Activated T-cell treated with anti-CD3 and anti-CD28 coated beads, Interleukin-2, amount 50 U/mL, for 72 hours (primary cell): ENCODE data around the gene REC114. TPM values are rescaled to one million over a fixed set of nuclear protein-coding genes. Genes with fewer than 3 reads are reported as not detected.
"Not testable (repeated sequence)": the region's sequence is repeated elsewhere in the genome, so short reads cannot be mapped to it uniquely, and the experiment has no call there.

Source experiments
- ATAC-seq, 2 donors: fragments of 150-1000 bp; cut with Tn5 transposase; replicated peaks in 1 of 2; 2 replicates each; pipeline ENCODE4 v1.10.0; 2021; ENCODE audit warnings: moderate library complexity in 2 of 2, mild to moderate bottlenecking in 1 of 2
- DNase-seq, 2 donors: peaks; one replicate each; pipeline ENCODE4 v3.0.0; 2021 to 2022; ENCODE audit warnings: mixed read lengths in 1 of 2
- H3K27ac Mint-ChIP-seq: one replicate; pipeline ENCODE4 v1.8.0; 2022; ENCODE audit warnings: mild to moderate bottlenecking, moderate library complexity, mixed read lengths
- H3K27me3 Mint-ChIP-seq: one replicate; pipeline ENCODE4 v1.8.0; 2022; ENCODE audit warnings: low read depth, mixed read lengths
- H3K36me3 Mint-ChIP-seq, 2 donors: one replicate each; pipeline ENCODE4 v1.8.0; 2022; ENCODE audit warnings: mixed read lengths in 2 of 2, mild to moderate bottlenecking in 1 of 2; ENCODE audit not compliant: insufficient read depth in 2 of 2
- H3K4me1 Mint-ChIP-seq: one replicate; pipeline ENCODE4 v1.8.0; 2022; ENCODE audit warnings: low read depth, mixed read lengths
- H3K4me3 Mint-ChIP-seq, 2 donors: one replicate each; pipeline ENCODE4 v1.8.0; 2022; ENCODE audit warnings: mild to moderate bottlenecking in 2 of 2, mixed read lengths in 2 of 2, moderate library complexity in 2 of 2
- H3K9me3 Mint-ChIP-seq, 2 donors: one replicate each; pipeline ENCODE4 v1.8.0; 2022; ENCODE audit warnings: mixed read lengths in 2 of 2
- total RNA-seq, 2 donors: library from RNA; stranded (reverse); gene quantifications; one replicate each; pipeline ENCODE4 v1.2.3, GENCODE V29; 2022

REC114 gene
- total RNA-seq, 2 donors from 2014 or later = not detected

DNA sequence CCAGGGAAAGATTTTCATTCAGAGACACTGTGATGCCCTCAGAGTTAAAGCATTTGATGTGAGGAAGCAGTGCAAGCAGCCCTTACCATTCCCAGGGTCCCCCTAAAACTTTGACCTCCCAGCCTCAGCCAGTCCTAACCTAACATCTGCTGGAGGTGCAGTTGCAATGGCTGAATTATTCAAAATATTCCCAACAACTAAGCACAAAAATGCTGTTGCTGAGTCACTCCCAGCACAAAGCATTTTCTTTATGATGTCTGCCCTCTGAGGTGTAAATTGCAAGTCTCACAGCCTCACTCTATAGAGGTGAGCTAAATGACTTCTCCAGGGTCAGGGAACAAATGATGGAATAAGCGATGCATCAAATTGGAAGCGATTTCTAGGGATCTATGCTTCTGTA lies 6.4 kb upstream of the REC114 start:
- Mint-ChIP-seq H3K4me3 (no peak overlapping the region), H3K9me3 (no peaks in the 10 kb centered on the region), H3K36me3 (no peaks in the 10 kb centered on the region), H3K4me1 (no peaks in the 10 kb centered on the region), H3K27ac (peak overlapping the region; percentile 30), H3K27me3 (peaks cover 12% of the 10 kb centered on the region)
- no peak for DNase-seq
- no peak for ATAC-seq

DNA sequence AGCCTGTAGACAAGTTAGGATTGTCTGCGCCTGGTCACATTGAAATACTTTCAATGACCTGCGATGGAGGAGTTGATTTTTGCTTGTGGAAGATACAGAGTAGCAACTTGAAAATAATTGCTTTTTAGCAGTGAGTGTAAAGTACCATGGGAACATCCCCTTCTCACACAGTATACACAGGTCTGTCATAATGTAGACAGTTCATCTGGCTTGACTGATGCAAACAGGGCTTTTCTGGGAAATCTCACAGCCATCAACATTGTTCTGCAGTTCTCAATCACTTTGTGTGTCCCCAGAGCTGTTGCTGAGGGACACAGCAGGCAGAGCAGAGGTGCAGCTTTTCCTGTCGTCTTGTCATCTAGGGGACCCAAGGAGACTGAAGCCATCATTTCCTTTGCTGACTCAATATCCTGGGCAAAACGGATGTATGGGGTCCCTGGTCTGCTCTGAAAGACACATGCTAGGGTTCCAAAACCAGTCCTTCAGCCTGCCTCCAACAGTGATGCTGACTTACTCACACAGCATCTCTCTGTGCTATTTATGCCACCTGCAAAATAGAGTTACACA lies 5.3 kb upstream of the REC114 start:
- peak in 1 of 2 donors; percentile 55 for ATAC-seq
- Mint-ChIP-seq H3K4me3 (no peak overlapping the region), H3K36me3 (no peaks in the 10 kb centered on the region), H3K4me1 (no peaks in the 10 kb centered on the region), H3K27ac (no peak overlapping the region), H3K27me3 (peaks cover 12% of the 10 kb centered on the region), H3K9me3 (no peaks in the 10 kb centered on the region)
- DNase-seq = no peak

DNA sequence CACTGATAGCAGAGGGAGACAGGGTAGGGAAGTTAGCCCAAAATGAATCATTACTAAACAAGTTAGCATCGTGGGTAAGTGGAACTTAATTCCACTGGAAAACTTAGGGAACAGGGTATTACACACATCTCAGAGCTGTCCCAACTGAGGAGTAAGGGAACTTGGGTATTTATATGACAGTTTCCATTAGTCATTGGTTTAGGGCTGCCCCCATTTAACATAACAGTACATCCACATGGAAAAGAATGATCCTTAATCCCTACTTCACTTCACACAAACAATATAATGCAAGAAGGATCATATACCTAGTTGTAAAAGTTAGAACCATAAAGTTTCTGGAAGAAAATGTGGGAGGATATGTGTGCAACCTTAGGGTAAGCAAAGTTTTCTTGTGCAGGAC lies 4.3 kb upstream of the REC114 start:
- DNase-seq = no peak
- no peaks in the 10 kb centered on the region for H3K4me1 Mint-ChIP-seq

DNA sequence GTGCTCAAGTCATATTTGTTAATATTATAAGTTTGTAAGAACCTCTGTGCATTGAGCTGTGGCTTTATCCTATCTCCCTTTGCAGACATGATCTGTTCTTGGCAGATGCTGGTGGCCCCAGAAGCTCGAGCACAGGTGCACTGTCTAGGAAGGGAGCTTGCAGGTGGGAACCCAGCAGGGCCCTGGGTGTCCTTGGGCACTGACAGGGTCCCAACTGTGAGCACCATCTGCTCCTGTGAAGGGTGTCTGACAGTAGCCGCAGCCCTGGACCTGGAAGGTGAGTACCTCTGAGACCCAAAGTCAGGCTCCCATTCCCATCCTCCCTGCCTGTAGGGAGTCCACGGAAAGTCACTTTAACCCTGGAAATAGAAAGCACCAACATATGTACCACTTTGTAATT lies 2.4 kb upstream of the REC114 start:
- Mint-ChIP-seq H3K4me1 (no peaks in the 10 kb centered on the region), H3K27me3 (peaks cover 10% of the 10 kb centered on the region), H3K9me3 (no peaks in the 10 kb centered on the region), H3K36me3 (no peaks in the 10 kb centered on the region), H3K27ac (no peak overlapping the region), H3K4me3 (no peak overlapping the region)
- DNase-seq = no peak
- ATAC-seq = no peak

More for the DNA sequence above, 4.3 kb upstream of the REC114 start:
- H3K27ac Mint-ChIP-seq = no peak overlapping the region
- H3K9me3 Mint-ChIP-seq = no peaks in the 10 kb centered on the region
- no peak overlapping the region for H3K4me3 Mint-ChIP-seq
- no peaks in the 10 kb centered on the region for H3K36me3 Mint-ChIP-seq
- H3K27me3 Mint-ChIP-seq = peaks cover 12% of the 10 kb centered on the region
- no peak for ATAC-seq

DNA sequence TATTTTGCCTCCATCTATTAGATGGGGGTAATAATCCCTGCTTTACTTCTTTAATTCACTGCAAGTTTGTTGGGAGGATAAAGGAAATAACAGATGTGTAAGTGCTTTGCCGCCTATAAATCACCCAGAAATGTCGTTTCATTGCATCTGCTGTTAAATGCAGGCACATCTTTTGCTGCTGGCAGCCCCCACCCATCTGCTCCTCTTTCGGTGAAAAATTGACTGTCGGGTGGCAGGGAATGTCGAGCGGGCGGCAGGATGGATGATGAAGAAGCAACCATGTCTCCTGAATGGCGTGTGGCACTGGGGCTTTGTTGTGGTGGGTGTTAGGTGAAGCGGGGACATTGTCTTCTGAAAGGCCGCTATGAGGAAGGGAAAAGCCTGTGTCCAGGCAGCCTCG lies 543 bp upstream of the REC114 start:
- DNase-seq (no peak), ATAC-seq (no peak)
- H3K36me3 Mint-ChIP-seq = peaks cover 0 to 4% of the 10 kb centered on the region in 2 donors
- H3K27ac Mint-ChIP-seq = no peak overlapping the region
- H3K4me1 Mint-ChIP-seq = no peaks in the 10 kb centered on the region
- H3K9me3 Mint-ChIP-seq = peaks cover 4% of the 10 kb centered on the region in 2 donors
- H3K4me3 Mint-ChIP-seq = no peak overlapping the region
- H3K27me3 Mint-ChIP-seq = peaks cover 14% of the 10 kb centered on the region

DNA sequence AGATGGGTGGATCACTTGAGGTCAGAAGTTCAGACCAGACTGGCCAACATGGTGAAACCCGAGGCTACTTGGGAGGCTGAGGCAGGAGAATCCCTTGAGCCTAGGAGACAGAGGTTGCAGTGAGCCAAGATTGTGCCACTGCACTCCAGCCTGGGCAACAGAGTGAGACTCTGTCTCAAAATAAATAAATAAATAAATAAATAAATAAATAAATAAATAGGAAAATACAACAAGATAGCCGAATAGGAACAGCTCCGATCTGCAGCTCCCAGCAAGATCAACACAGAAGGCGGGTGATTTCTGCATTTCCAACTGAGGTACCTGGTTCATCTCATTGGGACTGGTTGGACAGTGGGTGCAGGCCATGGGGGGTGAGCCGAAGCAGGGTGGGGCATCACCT lies 4.5 kb downstream of the REC114 start:
- not testable (repeated sequence) for H3K27ac Mint-ChIP-seq, ATAC-seq, H3K4me3 Mint-ChIP-seq, DNase-seq, H3K4me1 Mint-ChIP-seq
- H3K36me3 Mint-ChIP-seq = peaks cover 0 to 11% of the 10 kb centered on the region in 2 donors
- peaks cover 11 to 12% of the 10 kb centered on the region in 2 donors for H3K9me3 Mint-ChIP-seq
- H3K27me3 Mint-ChIP-seq = peaks cover 25% of the 10 kb centered on the region

DNA sequence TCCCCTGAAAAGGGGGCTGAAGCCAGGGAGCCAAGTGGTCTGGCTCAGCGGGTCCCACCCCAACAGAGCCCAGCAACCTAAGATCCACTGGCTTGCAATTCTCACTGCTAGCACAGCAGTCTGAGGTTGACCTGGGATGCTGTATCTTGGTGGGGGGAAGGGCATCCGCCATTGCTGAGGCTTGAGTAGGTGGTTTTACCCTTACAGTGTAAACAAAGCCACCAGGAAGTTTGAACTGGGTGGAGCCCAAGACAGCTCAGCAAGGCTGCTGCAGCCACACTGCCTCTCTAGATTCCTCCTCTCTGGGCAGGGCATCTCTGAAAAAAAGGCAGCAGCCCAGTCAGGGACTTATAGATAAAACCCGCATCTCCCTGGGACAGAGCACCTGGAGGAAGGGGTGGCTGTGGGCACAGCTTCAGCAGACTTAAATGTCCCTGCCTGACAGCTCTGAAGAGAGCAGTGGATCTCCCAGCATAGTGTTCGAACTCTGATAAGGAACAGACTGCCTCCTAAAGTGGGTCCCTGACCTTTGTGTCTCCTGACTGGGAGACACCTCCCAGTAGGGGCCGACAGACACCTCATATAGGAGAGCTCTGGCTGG lies 5.3 kb downstream of the REC114 start:
- peaks cover 1 to 11% of the 10 kb centered on the region in 2 donors for H3K36me3 Mint-ChIP-seq
- H3K27ac Mint-ChIP-seq, H3K4me3 Mint-ChIP-seq, ATAC-seq, H3K4me1 Mint-ChIP-seq: not testable (repeated sequence)
- H3K27me3 Mint-ChIP-seq = peaks cover 25% of the 10 kb centered on the region
- H3K9me3 Mint-ChIP-seq = peaks cover 11 to 12% of the 10 kb centered on the region in 2 donors
- peak in 1 of 2 donors; percentile 10 for DNase-seq

DNA sequence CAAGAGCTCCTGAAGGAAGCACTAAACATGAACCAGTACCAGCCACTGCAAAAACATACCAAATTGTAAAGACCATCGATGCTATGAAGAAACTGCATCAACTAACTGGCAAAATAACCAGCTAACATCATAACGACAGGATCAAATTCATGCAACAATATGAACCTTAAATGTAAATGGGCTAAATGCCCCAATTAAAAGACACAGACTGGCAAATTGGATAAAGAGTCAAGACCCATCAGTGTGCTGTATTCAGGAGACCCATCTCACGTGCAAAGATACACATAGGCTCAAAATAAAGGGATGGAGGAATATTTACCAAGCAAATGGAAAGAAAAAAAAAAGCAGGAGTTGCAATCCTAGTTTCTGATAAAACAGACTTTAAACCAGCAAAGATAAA lies 7.0 kb downstream of the REC114 start:
- peaks cover 11 to 12% of the 10 kb centered on the region in 2 donors for H3K9me3 Mint-ChIP-seq
- peaks cover 25% of the 10 kb centered on the region for H3K27me3 Mint-ChIP-seq
- ATAC-seq, DNase-seq, H3K4me3 Mint-ChIP-seq, H3K27ac Mint-ChIP-seq, H3K4me1 Mint-ChIP-seq: not testable (repeated sequence)
- peaks cover 1 to 11% of the 10 kb centered on the region in 2 donors for H3K36me3 Mint-ChIP-seq

DNA sequence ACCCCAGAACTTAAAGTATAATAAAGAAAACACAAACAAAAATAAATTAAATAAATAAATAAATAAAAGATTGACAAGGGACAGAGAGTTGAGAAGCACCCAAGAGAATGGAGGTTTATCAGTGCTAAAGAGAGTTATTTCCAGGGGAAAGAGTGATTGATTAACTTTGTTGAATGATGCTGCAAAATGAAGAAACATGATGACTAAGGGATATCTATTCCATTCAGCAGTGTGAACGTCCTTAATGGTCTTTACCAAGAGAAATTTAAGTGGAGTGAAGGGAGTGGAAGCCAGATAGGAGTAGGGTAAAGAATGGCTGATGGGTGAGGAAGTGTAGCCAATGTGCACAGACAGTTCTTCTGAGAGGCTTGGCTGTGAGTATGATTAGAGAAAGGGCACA lies 11.1 kb downstream of the REC114 start:
- ATAC-seq (no peak), DNase-seq (no peak)
- Mint-ChIP-seq H3K27me3 (peaks cover 17% of the 10 kb centered on the region), H3K36me3 (peaks cover 1 to 7% of the 10 kb centered on the region in 2 donors), H3K4me1 (no peaks in the 10 kb centered on the region), H3K4me3 (no peak overlapping the region), H3K27ac (no peak overlapping the region), H3K9me3 (peaks cover 7 to 8% of the 10 kb centered on the region in 2 donors)

DNA sequence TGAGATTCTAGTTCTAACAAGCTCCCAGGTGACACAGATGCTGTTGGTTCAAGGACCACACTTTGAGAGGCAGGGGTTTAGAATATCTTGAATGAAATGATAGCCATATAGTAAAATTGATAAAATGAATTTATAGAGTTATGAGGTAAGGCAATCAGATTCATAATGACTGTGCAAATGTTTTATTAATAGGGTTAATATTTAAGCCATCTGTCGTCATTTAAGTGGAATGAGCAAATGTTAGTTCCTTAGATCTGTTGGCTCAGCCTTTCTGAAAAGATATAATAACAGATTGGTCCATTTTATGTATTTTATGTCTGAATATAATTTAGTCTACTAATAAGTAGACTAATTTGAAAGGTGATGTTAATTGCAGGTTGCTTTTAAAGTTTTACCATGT lies 12.9 kb downstream of the REC114 start:
- no peak overlapping the region for H3K4me3 Mint-ChIP-seq
- ATAC-seq (no peak), DNase-seq (no peak)
- H3K36me3 Mint-ChIP-seq = peaks cover under 1 to 1% of the 10 kb centered on the region in 2 donors
- no peak overlapping the region for H3K27ac Mint-ChIP-seq
- H3K27me3 Mint-ChIP-seq = peaks cover 9% of the 10 kb centered on the region
- peaks cover under 1 to 3% of the 10 kb centered on the region in 2 donors for H3K9me3 Mint-ChIP-seq
- H3K4me1 Mint-ChIP-seq = no peaks in the 10 kb centered on the region

DNA sequence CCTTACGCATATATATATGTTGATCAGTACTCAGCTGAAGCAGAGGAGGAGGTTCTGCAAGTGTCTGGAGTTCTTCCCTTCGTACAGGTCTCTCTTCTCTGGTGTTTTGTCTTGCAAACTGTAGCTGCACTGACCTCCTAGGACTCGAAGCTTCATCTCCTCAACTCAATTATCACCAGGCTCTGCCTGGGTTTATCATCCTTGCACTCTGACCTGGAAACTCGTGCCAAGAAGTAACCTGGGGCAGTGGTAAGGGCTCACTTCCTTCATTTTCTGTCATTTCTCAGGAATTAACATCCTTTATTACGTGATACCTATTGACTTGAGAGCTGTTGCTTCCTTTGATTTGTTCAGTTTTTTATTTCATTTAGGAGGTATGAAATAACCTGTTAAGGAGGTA lies 14.4 kb downstream of the REC114 start:
- Mint-ChIP-seq H3K27ac (no peak overlapping the region), H3K4me1 (no peaks in the 10 kb centered on the region), H3K36me3 (peaks cover 0 to 1% of the 10 kb centered on the region in 2 donors), H3K27me3 (peaks cover 6% of the 10 kb centered on the region), H3K9me3 (no peaks in the 10 kb centered on the region), H3K4me3 (no peak overlapping the region)
- ATAC-seq = no peak
- DNase-seq = no peak

DNA sequence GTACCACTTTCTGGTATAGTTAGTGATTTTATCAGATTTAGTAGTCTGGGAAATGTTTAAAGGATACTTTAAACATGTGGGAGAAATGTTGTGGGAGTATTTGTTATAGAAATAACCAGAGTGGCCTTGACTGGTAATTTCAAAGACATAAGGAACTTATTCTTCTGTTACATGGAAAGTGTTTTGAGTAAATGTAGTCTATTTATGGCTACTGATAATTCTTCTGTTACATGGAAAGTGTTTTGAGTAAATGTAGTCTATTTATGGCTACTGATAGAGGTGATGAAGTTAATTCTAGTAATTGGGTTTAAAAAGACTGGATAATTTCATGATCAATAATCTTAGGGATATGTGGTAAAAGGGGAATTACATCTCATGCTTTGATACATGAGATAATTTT lies 17.7 kb downstream of the REC114 start:
- no peak overlapping the region for H3K27ac Mint-ChIP-seq

DNA sequence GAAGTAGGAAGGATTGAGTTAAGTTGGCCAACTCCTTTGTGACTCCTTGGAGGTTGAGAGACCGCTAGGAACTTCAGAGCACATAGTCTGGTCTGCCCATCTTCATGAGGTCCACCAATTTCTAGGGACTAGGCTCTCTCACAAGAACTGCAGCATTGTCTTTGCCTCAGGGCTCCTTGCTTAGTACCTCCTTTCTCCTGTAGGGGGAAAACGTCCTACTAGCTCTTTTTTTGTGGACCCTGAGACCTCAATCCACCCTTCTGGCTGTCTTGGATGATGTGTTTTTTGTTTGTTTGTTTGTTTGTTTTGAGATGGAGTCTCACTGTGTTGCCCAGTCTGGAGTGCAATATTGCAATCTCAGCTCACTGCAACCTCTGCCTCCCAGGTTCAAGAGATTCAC lies 21.6 kb downstream of the REC114 start:
- H3K9me3 Mint-ChIP-seq = peaks cover 0 to 1% of the 10 kb centered on the region in 2 donors
- H3K36me3 Mint-ChIP-seq = no peaks in the 10 kb centered on the region
- no peak for DNase-seq
- H3K27me3 Mint-ChIP-seq = no peaks in the 10 kb centered on the region
- H3K4me3 Mint-ChIP-seq = no peak overlapping the region
- no peaks in the 10 kb centered on the region for H3K4me1 Mint-ChIP-seq
- ATAC-seq = no peak
- H3K27ac Mint-ChIP-seq = no peak overlapping the region

More for the DNA sequence above, 17.7 kb downstream of the REC114 start:
- DNase-seq (no peak), ATAC-seq (no peak)
- no peak overlapping the region for H3K4me3 Mint-ChIP-seq
- H3K9me3 Mint-ChIP-seq = peaks cover 0 to 1% of the 10 kb centered on the region in 2 donors
- no peaks in the 10 kb centered on the region for H3K4me1 Mint-ChIP-seq
- H3K36me3 Mint-ChIP-seq = no peaks in the 10 kb centered on the region
- peaks cover 6% of the 10 kb centered on the region for H3K27me3 Mint-ChIP-seq

DNA sequence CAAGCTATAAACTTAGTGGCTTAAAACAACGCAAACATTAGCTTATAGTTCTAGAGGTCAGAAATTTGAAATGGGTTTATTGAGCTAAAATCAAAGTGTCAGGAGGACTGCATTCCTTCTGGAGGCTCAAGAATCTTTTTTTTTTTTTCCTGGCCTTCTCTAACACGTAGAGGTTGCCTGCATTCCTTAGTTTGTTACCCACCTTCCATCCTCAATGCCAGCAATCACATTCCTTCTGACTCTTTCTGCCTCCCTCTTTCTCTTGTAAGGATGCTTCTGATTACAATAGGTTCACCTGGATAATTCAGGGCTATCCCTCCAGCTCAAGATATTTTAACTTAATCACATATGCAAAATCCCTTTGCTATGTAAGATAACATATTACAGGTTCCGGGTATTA lies 24.8 kb downstream of the REC114 start:
- Mint-ChIP-seq H3K4me3 (no peak overlapping the region), H3K36me3 (no peaks in the 10 kb centered on the region), H3K4me1 (no peaks in the 10 kb centered on the region), H3K9me3 (peaks cover 0 to 1% of the 10 kb centered on the region in 2 donors), H3K27me3 (peaks cover 14% of the 10 kb centered on the region), H3K27ac (no peak overlapping the region)
- DNase-seq = no peak
- no peak for ATAC-seq
